ENCODE data around the gene IL23A.
A peak's percentile ranks its signal among the peaks of the same experiment; 100 is the strongest.
"Not testable (repeated sequence)": the region's sequence is repeated elsewhere in the genome, so short reads cannot be mapped to it uniquely, and the experiment has no call there.

Gene IL23A

GRCh38 chr12:56326533-56326932, 12.2 kb upstream of the IL23A start:
- no peak for DNase-seq

- DNase-seq: no peak
Measured at GRCh38 chr12:56330936-56331490, 7.7 kb upstream of the IL23A start.

- DNase-seq: no peak
Measured at GRCh38 chr12:56332512-56333196, 6.0 kb upstream of the IL23A start.

- DNase-seq: no peak
Measured at GRCh38 chr12:56333197-56333678, 5.4 kb upstream of the IL23A start.

GRCh38 chr12:56333679-56334489, 4.8 kb upstream of the IL23A start, which contains the start of gene PAN2:
TSS of gene PAN2 (minus strand) at chr12:56334000. CDS start at chr12:56333094, 906 bp downstream.
- peak; percentile 97 to 99 (median 98) for DNase-seq

GRCh38 chr12:56334490-56334793, 4.2 kb upstream of the IL23A start:
- no peak for DNase-seq

- not testable (repeated sequence) for DNase-seq
Measured at GRCh38 chr12:56335527-56335926, 3.2 kb upstream of the IL23A start.

- DNase-seq: peak; percentile 92 to 95 (median 94)
Measured at GRCh38 chr12:56336361-56337167, 2.1 kb upstream of the IL23A start.

- DNase-seq: peak; percentile 89 to 92 (median 92)
Measured at GRCh38 chr12:56337753-56338251, 882 bp upstream of the IL23A start.

- DNase-seq: no peak
Measured at GRCh38 chr12:56339158-56339422, 406 bp downstream of the IL23A start.

GRCh38 chr12:56341616-56342015, 2.9 kb downstream of the IL23A start:
- DNase-seq: no peak

- DNase-seq: not testable (repeated sequence)
Measured at GRCh38 chr12:56342290-56342689, 3.6 kb downstream of the IL23A start.

GRCh38 chr12:56346675-56347074, 8.0 kb downstream of the IL23A start:
- peak in 1 of 3 donors; percentile 49 for DNase-seq

- DNase-seq: not testable (repeated sequence)
Measured at GRCh38 chr12:56347255-56347654, 8.6 kb downstream of the IL23A start.

- DNase-seq: no peak
Measured at GRCh38 chr12:56348776-56349175, 10.1 kb downstream of the IL23A start.

GRCh38 chr12:56350662-56351061, 12.0 kb downstream of the IL23A start:
- no peak for DNase-seq

GRCh38 chr12:56351325-56351724, 12.6 kb downstream of the IL23A start:
- no peak for DNase-seq

- peak; percentile 69 to 87 (median 70) for DNase-seq
Measured at GRCh38 chr12:56358836-56359532, 20.3 kb downstream of the IL23A start.

- DNase-seq: peak; percentile 99 to 100 (median 100)
Measured at GRCh38 chr12:56359851-56360767, 21.4 kb downstream of the IL23A start, which contains the start of gene STAT2. TSS of gene STAT2 (minus strand) at chr12:56360107. CDS start at chr12:56356571, 3,536 bp downstream.

GRCh38 chr12:56361487-56362129, 22.9 kb downstream of the IL23A start:
- no peak for DNase-seq
